GM12878 (cell line): ENCODE results near the gene ZNF689. TPM values are rescaled to one million over a fixed set of nuclear protein-coding genes. Genes with fewer than 3 reads are reported as not detected.

Experiments used
- ATAC-seq: fragments of 200-7000 bp; cut with Tn5 transposase; 3 replicates; pipeline ENCODE4 v1.9.1; 2020; ENCODE audit warnings: mild to moderate bottlenecking, moderate library complexity
- BruUV-seq: library from RNA; stranded (reverse); fragments of 400-500 nt; replicated peaks from 2 replicates; lab custom pipeline; 2021; lab: Mats Ljungman, UMichigan
- CTCF ChIA-PET: fragments of 300-600 bp; sonication (Branson Sonifier 250); formaldehyde crosslinking; extraction: SDS; loops from one replicate; lab custom pipeline; 2021; ENCODE audit warnings: inconsistent platforms; lab: Yijun Ruan, JAX
- POLR2A ChIA-PET: fragments of 350-600 bp; formaldehyde crosslinking; extraction: SDS; loops from one replicate; lab custom pipeline; 2021; ENCODE audit warnings: inconsistent platforms; lab: Charles Lee
- RAD21 ChIA-PET: fragments of 300-600 bp; sonication (Branson Sonifier 250); formaldehyde crosslinking; loops from one replicate; lab custom pipeline; 2023; ENCODE audit warnings: antibody characterized with exemption; ENCODE audit not compliant: unreplicated experiment; lab: Charles Lee
- SMC1A ChIA-PET: fragments of 300-600 bp; sonication (Branson Sonifier 250); formaldehyde crosslinking; loops from one replicate; lab custom pipeline; 2023; ENCODE audit not compliant: unreplicated experiment, uncharacterized antibody; lab: Charles Lee
- DNase-seq: peaks from one replicate; pipeline ENCODE4 v3.0.0-alpha.2; 2011; ENCODE audit warnings: low read depth, low spot score
- FAIRE-seq: peaks from 3 replicates; lab custom pipeline; 2011; peaks lifted over from hg19 to GRCh38; lab: Jason Lieb, UNC
- H2AFZ ChIP-seq: 2 replicates; pipeline ENCODE4 v1.6.0; 2011; ENCODE audit warnings: low read depth, low read length, control low read depth; ENCODE audit not compliant: control insufficient read depth
- H3K27ac ChIP-seq: 2 replicates; pipeline ENCODE4 v1.5.1; 2011; ENCODE audit warnings: control low read depth; ENCODE audit not compliant: control insufficient read depth, insufficient read depth
- H3K27me3 ChIP-seq, 2 experiments: replicated peaks in 1 of 2; 2 replicates each; pipeline versions ENCODE4 v1.6.0 to v1.6.1; 2011; ENCODE audit warnings: low read length in 1 of 2; ENCODE audit not compliant: control insufficient read depth in 2 of 2, insufficient read depth in 2 of 2
- H3K36me3 ChIP-seq, 2 experiments: 2 replicates each; pipeline ENCODE4 v1.5.1; 2011; ENCODE audit warnings: low read length in 1 of 2; ENCODE audit not compliant: control insufficient read depth in 2 of 2, insufficient read depth in 2 of 2
- H3K4me1 ChIP-seq: 2 replicates; pipeline ENCODE4 v1.6.1; 2011; ENCODE audit warnings: mild to moderate bottlenecking, low read length, moderate library complexity, mixed read lengths; ENCODE audit not compliant: control insufficient read depth, insufficient read depth
- H3K4me2 ChIP-seq: 2 replicates; pipeline ENCODE4 v1.6.0; 2011; ENCODE audit warnings: control low read depth; ENCODE audit not compliant: control insufficient read depth, insufficient read depth
- H3K4me3 ChIP-seq: fragments of 200-600 bp; sonication (generic); 2 replicates; pipeline ENCODE4 v1.5.1; 2016
- H3K79me2 ChIP-seq: 2 replicates; pipeline ENCODE4 v1.6.0; 2011; ENCODE audit warnings: low read length; ENCODE audit not compliant: control insufficient read depth, insufficient read depth
- H3K9ac ChIP-seq: 2 replicates; pipeline ENCODE4 v1.8.0; 2011; ENCODE audit warnings: low read length, control low read depth, mixed read lengths; ENCODE audit not compliant: control insufficient read depth, insufficient read depth
- H3K9me3 ChIP-seq: replicated peaks from 3 replicates; pipeline ENCODE4 v1.5.1; 2011; ENCODE audit warnings: mild to moderate bottlenecking, low read length; ENCODE audit not compliant: control insufficient read depth, insufficient read depth
- H4K20me1 ChIP-seq: 2 replicates; pipeline ENCODE4 v1.6.0; 2011; ENCODE audit not compliant: control insufficient read depth, insufficient read depth
- ATF7 ChIP-seq: fragments of 450-650 bp; IDR thresholded peaks from 2 replicates; pipeline ENCODE4 v1.6.1; 2016; ENCODE audit warnings: low read depth, mild to moderate bottlenecking
- BACH1 ChIP-seq: fragments of 450-650 bp; IDR thresholded peaks from 2 replicates; pipeline ENCODE4 v1.6.1; 2017; ENCODE audit warnings: mild to moderate bottlenecking, borderline replicate concordance
- BMI1 ChIP-seq: fragments of 450-650 bp; IDR thresholded peaks from 2 replicates; pipeline ENCODE4 v1.6.1; 2016; ENCODE audit warnings: mild to moderate bottlenecking, moderate library complexity, borderline replicate concordance
- BRCA1 ChIP-seq: IDR thresholded peaks from 2 replicates; pipeline ENCODE4 v1.6.1; 2011; ENCODE audit warnings: low read depth, low read length, improper control_type of control experiment
- EED ChIP-seq: sonication (generic); IDR thresholded peaks from 2 replicates; pipeline ENCODE4 v1.6.1; 2016; ENCODE audit warnings: antibody characterized with exemption, low read depth
- ESRRA ChIP-seq: IDR thresholded peaks from 2 replicates; pipeline ENCODE4 v1.6.1; 2012; ENCODE audit warnings: mild to moderate bottlenecking, low read length, improper control_type of control experiment
- FOS ChIP-seq: IDR thresholded peaks from 3 replicates; pipeline ENCODE4 v1.6.1; 2011; ENCODE audit warnings: borderline replicate concordance; ENCODE audit not compliant: insufficient read length; ENCODE audit errors: extremely low read depth
- FOXK2 ChIP-seq: fragments of 450-650 bp; IDR thresholded peaks from 2 replicates; pipeline ENCODE4 v1.6.1; 2017; ENCODE audit warnings: mild to moderate bottlenecking, moderate library complexity
- GATAD2B ChIP-seq: fragments of 450-650 bp; conservative IDR thresholded peaks from 2 replicates; pipeline ENCODE4 v1.6.1; 2017; ENCODE audit warnings: low read depth, mild to moderate bottlenecking, moderate library complexity
- IRF4 ChIP-seq: IDR thresholded peaks from 2 replicates; pipeline ENCODE4 v1.6.1; 2011; ENCODE audit warnings: low read depth, low read length
- MTA2 ChIP-seq: fragments of 450-650 bp; IDR thresholded peaks from 2 replicates; pipeline ENCODE4 v1.6.1; 2016; ENCODE audit warnings: low read depth, mild to moderate bottlenecking, moderate library complexity
- PAX5 ChIP-seq: IDR thresholded peaks from 2 replicates; pipeline ENCODE4 v1.6.1; 2011; ENCODE audit warnings: low read depth, low read length, borderline replicate concordance
- RAD21 ChIP-seq: IDR thresholded peaks from 2 replicates; pipeline ENCODE4 v1.6.1; 2011; ENCODE audit warnings: mild to moderate bottlenecking, low read depth, low read length, moderate library complexity; ENCODE audit not compliant: insufficient read depth
- RUNX3 ChIP-seq: IDR thresholded peaks from 2 replicates; pipeline ENCODE4 v1.6.1; 2012; ENCODE audit warnings: low read length, inconsistent platforms
- SPI1 ChIP-seq: IDR thresholded peaks from 2 replicates; pipeline ENCODE4 v1.6.1; 2011; ENCODE audit warnings: low read depth, mild to moderate bottlenecking, low read length, moderate library complexity, borderline replicate concordance; ENCODE audit not compliant: insufficient read depth
- SUPT20H ChIP-seq: IDR thresholded peaks from 2 replicates; pipeline ENCODE4 v1.6.1; 2011; ENCODE audit warnings: low read depth, mild to moderate bottlenecking, low read length, moderate library complexity, borderline replicate concordance; ENCODE audit not compliant: control insufficient read depth
- YBX1 ChIP-seq: fragments of 450-650 bp; IDR thresholded peaks from 2 replicates; pipeline ENCODE4 v1.6.1; 2016; ENCODE audit warnings: antibody characterized with exemption
- ZNF622 ChIP-seq: fragments of 450-650 bp; IDR thresholded peaks from 2 replicates; pipeline ENCODE4 v1.6.1; 2017; ENCODE audit warnings: mild to moderate bottlenecking, inconsistent platforms
- WGBS: methylation state at CpG from one replicate; pipeline ENCODE4 v1.1.6; 2016; ENCODE audit warnings: low lambda C conversion rate; ENCODE audit not compliant: insufficient replicate concordance, insufficient coverage; ENCODE audit errors: missing lambda C conversion rate; 5-methylcytosine and 5-hydroxymethylcytosine counted together
- in situ Hi-C: fragments of 300-500 bp; cut with MboI; formaldehyde crosslinking; loops from 9 replicates; pipeline ENCODE4 v1.14.3; 2018; ENCODE audit warnings: mixed read lengths
- intact Hi-C: fragments of 100-400 bp; cut with micrococcal nuclease; formaldehyde crosslinking; loops from one replicate; pipeline ENCODE4 v1.14.2; 2022; ENCODE audit not compliant: unreplicated experiment
- polyA plus RNA-seq, 11 experiments: library from polyadenylated mRNA; depleted of rRNA in 4 of 11; unstranded in 6 of 11; stranded (reverse) in 5 of 11; fragments of >200 nt; fragmentation: Nextera tagmentation in 4 of 11; fragmentation: Illumina TruSeq in 1 of 11; extraction: Ambion mirVana in 4 of 11; extraction: Trizol in 1 of 11; gene quantifications; 1 replicate in 1 of 11; 2 replicates in 10 of 11; pipeline versions ENCODE4 v1.2.1 to v1.2.3, GENCODE V29; 2011 to 2016; ENCODE audit warnings: inconsistent platforms in 2 of 11, missing spikeins in 2 of 11, low read depth in 1 of 11
- total RNA-seq, 4 experiments: library from RNA; depleted of rRNA in 3 of 4; stranded (reverse); fragments of >200 nt in 3 of 4; fragmentation: Illumina TruSeq in 1 of 4; extraction: Trizol in 1 of 4; gene quantifications; 2 replicates each; pipeline versions ENCODE4 v1.2.1 to v1.2.3, GENCODE V29; 2013 to 2021
- TF ChIP-seq, protein P1 (sequence below): fragments of 450-650 bp; conservative IDR thresholded peaks from 2 replicates; pipeline ENCODE4 v1.6.1; 2017; ENCODE audit warnings: mild to moderate bottlenecking, moderate library complexity
- TF ChIP-seq, protein P2 (sequence below): fragments of 150-350 bp; IDR thresholded peaks from 2 replicates; pipeline ENCODE4 v1.6.1; 2016; ENCODE audit warnings: low read depth, low read length

Gene ZNF689
- total and polyA plus RNA-seq, 10 of the 15 experiments (the other 5 are each of a cell fraction or from before 2014, with no cell fraction given): 4.7 to 13.2 (median 8.5) TPM

DNA sequence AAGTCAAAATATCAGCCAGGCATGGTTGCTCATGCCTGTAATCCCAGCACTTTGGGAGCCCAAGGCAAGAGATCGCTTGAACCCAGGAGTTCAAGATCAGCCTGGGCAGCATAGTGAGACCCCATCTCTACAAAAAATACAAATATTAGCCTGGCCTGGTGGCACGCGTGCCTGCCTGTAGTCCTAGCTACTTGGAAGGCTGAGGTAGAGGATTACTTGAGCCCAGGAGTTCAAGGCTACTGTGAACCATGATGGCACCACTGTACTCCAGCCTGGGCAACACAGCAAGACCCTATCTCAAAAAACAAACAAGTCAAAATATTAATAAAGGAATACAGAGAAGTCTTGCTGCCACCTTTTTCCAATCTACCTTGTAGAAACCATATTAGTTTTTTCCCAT lies 4.2 kb downstream of the ZNF689 start:
- Histone ChIP-seq H3K27ac (no peak overlapping the region), H3K27me3 (no peaks in the 10 kb centered on the region), H4K20me1 (no peaks in the 10 kb centered on the region), H3K4me1 (peaks cover 4% of the 10 kb centered on the region), H3K9me3 (no peaks in the 10 kb centered on the region), H2AFZ (no peak overlapping the region), H3K36me3 (peaks cover 11 to 14% of the 10 kb centered on the region in 2 experiments; a peak in 3 of 4 replicates), H3K79me2 (peaks cover 15% of the 10 kb centered on the region), H3K4me2 (no peak overlapping the region), H3K9ac (no peak overlapping the region), H3K4me3 (no peak overlapping the region)
- ATAC-seq: no peak
- RAD21 ChIA-PET: interaction anchor here (0.7 kb wide), 1 partner anchor 28 kb away, joined by 3 read pairs; no protein-coding TSS in a partner anchor
- WGBS: 100% methylated on average over 3 of the region's 3 CpGs
- no peak for DNase-seq
- FAIRE-seq: no peak
- in situ Hi-C loops: no loop called here
- SMC1A ChIA-PET: no interaction called here
- intact Hi-C loops: no loop called here
- POLR2A ChIA-PET: interaction anchor here (0.5 to 1.0 kb wide), 3 partner anchors 21 to 420 kb away, joined by 3 to 5 read pairs (median 4); no protein-coding TSS in a partner anchor
- TF ChIP-seq SUPT20H (no peak), IRF4 (no peak), YBX1 (no peak), SPI1 (no peak), FOS (no peak), EED (no peak), FOXK2 (no peak), ATF7 (no peak), MTA2 (no peak), ESRRA (no peak), BMI1 (no peak), BACH1 (no peak), GATAD2B (no peak), BRCA1 (no peak), PAX5 (no peak), RAD21 (no peak), RUNX3 (no peak), ZNF622 (no peak)
- TF ChIP-seq, protein P1, sequence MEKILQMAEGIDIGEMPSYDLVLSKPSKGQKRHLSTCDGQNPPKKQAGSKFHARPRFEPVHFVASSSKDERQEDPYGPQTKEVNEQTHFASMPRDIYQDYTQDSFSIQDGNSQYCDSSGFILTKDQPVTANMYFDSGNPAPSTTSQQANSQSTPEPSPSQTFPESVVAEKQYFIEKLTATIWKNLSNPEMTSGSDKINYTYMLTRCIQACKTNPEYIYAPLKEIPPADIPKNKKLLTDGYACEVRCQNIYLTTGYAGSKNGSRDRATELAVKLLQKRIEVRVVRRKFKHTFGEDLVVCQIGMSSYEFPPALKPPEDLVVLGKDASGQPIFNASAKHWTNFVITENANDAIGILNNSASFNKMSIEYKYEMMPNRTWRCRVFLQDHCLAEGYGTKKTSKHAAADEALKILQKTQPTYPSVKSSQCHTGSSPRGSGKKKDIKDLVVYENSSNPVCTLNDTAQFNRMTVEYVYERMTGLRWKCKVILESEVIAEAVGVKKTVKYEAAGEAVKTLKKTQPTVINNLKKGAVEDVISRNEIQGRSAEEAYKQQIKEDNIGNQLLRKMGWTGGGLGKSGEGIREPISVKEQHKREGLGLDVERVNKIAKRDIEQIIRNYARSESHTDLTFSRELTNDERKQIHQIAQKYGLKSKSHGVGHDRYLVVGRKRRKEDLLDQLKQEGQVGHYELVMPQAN: no peak
- TF ChIP-seq, protein P2, sequence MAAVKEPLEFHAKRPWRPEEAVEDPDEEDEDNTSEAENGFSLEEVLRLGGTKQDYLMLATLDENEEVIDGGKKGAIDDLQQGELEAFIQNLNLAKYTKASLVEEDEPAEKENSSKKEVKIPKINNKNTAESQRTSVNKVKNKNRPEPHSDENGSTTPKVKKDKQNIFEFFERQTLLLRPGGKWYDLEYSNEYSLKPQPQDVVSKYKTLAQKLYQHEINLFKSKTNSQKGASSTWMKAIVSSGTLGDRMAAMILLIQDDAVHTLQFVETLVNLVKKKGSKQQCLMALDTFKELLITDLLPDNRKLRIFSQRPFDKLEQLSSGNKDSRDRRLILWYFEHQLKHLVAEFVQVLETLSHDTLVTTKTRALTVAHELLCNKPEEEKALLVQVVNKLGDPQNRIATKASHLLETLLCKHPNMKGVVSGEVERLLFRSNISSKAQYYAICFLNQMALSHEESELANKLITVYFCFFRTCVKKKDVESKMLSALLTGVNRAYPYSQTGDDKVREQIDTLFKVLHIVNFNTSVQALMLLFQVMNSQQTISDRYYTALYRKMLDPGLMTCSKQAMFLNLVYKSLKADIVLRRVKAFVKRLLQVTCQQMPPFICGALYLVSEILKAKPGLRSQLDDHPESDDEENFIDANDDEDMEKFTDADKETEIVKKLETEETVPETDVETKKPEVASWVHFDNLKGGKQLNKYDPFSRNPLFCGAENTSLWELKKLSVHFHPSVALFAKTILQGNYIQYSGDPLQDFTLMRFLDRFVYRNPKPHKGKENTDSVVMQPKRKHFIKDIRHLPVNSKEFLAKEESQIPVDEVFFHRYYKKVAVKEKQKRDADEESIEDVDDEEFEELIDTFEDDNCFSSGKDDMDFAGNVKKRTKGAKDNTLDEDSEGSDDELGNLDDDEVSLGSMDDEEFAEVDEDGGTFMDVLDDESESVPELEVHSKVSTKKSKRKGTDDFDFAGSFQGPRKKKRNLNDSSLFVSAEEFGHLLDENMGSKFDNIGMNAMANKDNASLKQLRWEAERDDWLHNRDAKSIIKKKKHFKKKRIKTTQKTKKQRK: no peak
- CTCF ChIA-PET: interaction anchor here (1.1 to 3.4 kb wide), 3 partner anchors 9 to 176 kb away, joined by 3 to 38 read pairs (median 9); partner anchors contain the start of gene DCTPP1
- no TSS peak for BruUV-seq
